GM06990 (cell line): ENCODE measurements around the gene PRXL2A.
A peak's percentile ranks its signal among the peaks of the same experiment; 100 is the strongest.

Source experiments
- DNase-seq: peaks from one replicate; pipeline ENCODE4 v3.0.0-alpha.2; 2011; ENCODE audit not compliant: insufficient read length; ENCODE audit errors: extremely low read depth
- H3K27me3 ChIP-seq: replicated peaks from 2 replicates; pipeline ENCODE4 v1.6.0; 2011; ENCODE audit warnings: low read length; ENCODE audit not compliant: control insufficient read depth, insufficient read depth
- H3K36me3 ChIP-seq: 2 replicates; pipeline ENCODE4 v1.5.1; 2011; ENCODE audit warnings: low read length; ENCODE audit not compliant: control insufficient read depth, insufficient read depth
- H3K4me3 ChIP-seq: replicated peaks from 2 replicates; pipeline ENCODE4 v1.5.1; 2011; ENCODE audit warnings: low read depth, mild to moderate bottlenecking, control low read depth, low read length
- TF ChIP-seq, protein P1 (sequence below): IDR thresholded peaks from 2 replicates; pipeline ENCODE4 v1.5.1; 2011; ENCODE audit warnings: low read length, control low read depth, mild to moderate bottlenecking, inconsistent platforms; ENCODE audit not compliant: insufficient read depth, poor library complexity, severe bottlenecking

PRXL2A gene

DNA sequence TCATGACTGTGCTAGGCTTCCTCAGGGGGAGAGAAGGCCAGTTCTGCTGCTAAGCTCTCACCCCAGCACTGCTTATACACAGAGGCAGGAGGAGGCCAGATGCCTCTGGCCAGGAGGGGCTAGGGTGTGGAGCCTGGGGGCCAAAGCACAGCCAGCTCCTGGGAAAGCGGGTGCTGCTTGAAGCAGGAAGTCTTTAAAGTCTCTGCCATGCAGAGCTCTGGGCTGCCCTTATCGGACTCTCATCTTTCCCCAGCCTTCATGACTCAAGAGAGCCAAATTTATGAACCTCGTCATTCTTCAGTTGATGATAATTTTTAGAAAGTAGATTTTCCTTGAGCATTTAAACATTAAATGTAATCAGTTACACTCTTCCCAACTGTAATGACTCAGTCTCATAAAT lies 34.5 kb downstream of the PRXL2A start:
- Histone ChIP-seq H3K36me3 (no peaks in the 10 kb centered on the region), H3K27me3 (no peaks in the 10 kb centered on the region), H3K4me3 (no peak overlapping the region)
- DNase-seq, result no peak
- TF ChIP-seq, protein P1, sequence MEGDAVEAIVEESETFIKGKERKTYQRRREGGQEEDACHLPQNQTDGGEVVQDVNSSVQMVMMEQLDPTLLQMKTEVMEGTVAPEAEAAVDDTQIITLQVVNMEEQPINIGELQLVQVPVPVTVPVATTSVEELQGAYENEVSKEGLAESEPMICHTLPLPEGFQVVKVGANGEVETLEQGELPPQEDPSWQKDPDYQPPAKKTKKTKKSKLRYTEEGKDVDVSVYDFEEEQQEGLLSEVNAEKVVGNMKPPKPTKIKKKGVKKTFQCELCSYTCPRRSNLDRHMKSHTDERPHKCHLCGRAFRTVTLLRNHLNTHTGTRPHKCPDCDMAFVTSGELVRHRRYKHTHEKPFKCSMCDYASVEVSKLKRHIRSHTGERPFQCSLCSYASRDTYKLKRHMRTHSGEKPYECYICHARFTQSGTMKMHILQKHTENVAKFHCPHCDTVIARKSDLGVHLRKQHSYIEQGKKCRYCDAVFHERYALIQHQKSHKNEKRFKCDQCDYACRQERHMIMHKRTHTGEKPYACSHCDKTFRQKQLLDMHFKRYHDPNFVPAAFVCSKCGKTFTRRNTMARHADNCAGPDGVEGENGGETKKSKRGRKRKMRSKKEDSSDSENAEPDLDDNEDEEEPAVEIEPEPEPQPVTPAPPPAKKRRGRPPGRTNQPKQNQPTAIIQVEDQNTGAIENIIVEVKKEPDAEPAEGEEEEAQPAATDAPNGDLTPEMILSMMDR, result no peak

DNA sequence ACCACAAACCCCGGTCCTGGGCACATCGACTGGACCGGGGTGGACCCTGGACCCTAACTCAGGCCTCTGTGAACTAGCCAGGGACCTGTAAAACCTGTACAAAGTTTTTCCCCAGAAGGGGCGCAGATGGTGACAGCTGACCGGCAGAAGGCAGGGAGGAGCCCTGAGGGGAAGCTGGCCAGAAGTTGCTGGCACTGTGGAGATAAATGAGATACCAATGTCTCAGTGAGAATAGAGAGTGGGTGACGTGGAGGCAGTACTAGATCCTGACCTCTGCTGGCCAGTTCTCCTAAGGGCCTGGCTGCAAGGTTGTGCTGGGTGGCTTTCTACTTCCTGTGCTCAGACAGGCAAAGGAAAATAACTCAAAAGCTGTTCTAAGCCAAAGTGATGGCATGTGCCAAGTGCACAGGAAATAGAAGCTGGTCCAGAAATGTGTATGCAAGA lies 35.2 kb downstream of the PRXL2A start:
- Histone ChIP-seq H3K4me3 (no peak overlapping the region), H3K27me3 (no peaks in the 10 kb centered on the region), H3K36me3 (no peaks in the 10 kb centered on the region)
- TF ChIP-seq, protein P1, result peak; percentile 54
- no peak for DNase-seq

DNA sequence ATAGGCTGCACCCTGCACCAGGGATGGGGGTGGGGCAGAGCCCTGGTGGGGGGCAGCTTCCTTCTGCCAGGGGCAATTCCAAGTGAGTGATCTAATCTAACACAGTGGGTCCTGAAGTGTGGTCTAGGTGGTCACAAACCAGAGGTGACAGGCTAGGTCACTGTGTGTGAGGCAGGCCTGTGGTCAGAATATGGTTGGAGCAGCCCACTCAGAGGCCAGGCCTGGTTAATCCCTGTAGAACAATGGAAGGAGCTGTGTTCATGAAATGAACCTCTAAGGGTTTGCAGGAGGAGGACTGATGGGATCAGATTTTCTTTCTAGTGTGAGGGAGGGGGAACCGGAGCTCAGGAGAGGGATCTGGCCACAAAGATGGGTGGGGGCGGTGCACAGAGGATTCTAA lies 35.8 kb downstream of the PRXL2A start:
- Histone ChIP-seq H3K27me3 (no peaks in the 10 kb centered on the region), H3K36me3 (no peaks in the 10 kb centered on the region), H3K4me3 (no peak overlapping the region)
- TF ChIP-seq, protein P1, result no peak
- no peak for DNase-seq

DNA sequence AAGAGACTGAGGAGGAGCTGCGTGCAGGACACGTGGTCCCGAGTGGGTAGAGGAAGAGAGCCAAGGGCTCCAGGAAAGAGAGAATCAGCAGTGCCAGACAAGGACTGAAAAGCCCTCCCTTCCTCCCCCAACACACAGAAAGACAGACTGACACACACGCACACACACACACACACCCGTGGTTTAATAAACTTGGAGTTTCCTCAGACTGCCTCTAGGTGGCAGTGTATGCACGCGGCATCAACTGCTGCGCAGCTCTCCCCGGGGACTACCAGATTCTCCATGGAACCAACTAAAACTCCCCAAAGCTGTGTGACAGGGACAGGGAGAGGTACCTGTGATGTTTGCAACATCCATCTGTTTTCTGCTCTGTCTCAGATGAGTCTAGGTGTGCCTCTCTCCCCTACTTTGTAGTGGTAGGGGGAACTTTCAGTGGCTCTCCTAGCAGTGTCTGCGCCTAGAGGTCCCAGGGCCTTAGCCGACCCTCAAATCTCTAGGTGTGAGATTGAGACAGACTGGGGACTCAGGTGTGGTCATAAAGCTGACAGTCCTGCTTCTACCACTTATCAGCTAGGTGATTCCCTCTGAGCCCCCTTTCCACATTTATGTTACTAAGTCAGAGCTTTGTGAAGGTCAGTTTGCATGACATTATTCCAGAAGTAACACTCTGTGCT lies 36.4 kb downstream of the PRXL2A start:
- H3K27me3 ChIP-seq, result no peaks in the 10 kb centered on the region
- no peak overlapping the region for H3K4me3 ChIP-seq
- no peaks in the 10 kb centered on the region for H3K36me3 ChIP-seq
- TF ChIP-seq, protein P1, result peak; percentile 84
- peak; percentile 69 for DNase-seq

DNA sequence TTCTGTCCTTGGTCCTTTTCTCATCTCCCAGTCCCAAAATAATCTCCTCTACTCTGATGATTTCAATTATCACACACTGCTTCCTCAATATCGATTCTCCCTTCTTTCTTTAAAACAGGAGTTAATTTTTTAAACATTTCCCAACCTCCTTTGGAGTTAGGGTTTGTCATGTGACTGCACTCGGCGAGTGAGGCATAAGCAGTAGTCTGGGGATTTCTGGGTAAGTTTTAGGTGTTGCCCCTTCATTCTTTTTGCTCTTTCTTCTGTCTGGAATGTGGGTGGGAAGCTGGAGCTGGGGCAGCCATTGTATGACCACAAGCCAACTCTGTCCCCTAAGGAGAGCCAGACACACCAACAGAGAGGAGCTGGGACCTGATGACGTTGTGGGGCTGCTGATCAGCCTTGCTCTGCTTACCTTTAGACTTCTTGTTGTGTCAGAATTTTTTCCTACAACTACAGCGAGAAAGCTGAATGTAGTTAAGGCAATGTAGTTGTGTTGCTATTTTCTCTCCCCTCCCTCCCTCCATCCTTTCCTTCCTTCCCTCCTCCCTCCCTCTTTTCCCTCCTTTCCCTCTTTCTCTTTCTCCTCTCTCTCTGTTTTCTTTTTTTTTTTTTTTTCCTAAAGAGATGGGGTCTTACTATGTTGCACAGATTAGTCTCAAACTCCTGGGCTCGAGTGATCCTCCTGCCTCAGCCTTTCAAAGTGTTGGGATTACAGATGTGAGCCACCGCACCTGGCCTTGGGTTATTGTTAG lies 39.3 kb downstream of the PRXL2A start:
- Histone ChIP-seq H3K36me3 (no peaks in the 10 kb centered on the region), H3K4me3 (no peak overlapping the region), H3K27me3 (no peaks in the 10 kb centered on the region)
- no peak for DNase-seq
- TF ChIP-seq, protein P1, result no peak
